Gastrocnemius medialis (tissue), 4 donors: ENCODE results near the gene ZNF333.

Experiments used
- POLR2A ChIP-seq, 2 donors: fragments of 450-650 bp; IDR thresholded peaks; one replicate each; pipeline ENCODE4 v1.6.1; 2017; ENCODE audit warnings: antibody characterized with exemption in 2 of 2, mild to moderate bottlenecking in 2 of 2, moderate library complexity in 2 of 2
- TF ChIP-seq, protein P1 (sequence below), 5 experiments: fragments of 450-650 bp in 3 of 5; fragments of 200-600 bp in 2 of 5; sonication (generic) in 2 of 5; IDR thresholded peaks in 4 of 5; conservative IDR thresholded peaks in 1 of 5; 1 replicate in 4 of 5; 2 replicates in 1 of 5; pipeline ENCODE4 v1.5.1; 2016 to 2019; ENCODE audit warnings: antibody characterized with exemption in 5 of 5, mild to moderate bottlenecking in 3 of 5, moderate library complexity in 3 of 5

- TF ChIP-seq, protein P1, sequence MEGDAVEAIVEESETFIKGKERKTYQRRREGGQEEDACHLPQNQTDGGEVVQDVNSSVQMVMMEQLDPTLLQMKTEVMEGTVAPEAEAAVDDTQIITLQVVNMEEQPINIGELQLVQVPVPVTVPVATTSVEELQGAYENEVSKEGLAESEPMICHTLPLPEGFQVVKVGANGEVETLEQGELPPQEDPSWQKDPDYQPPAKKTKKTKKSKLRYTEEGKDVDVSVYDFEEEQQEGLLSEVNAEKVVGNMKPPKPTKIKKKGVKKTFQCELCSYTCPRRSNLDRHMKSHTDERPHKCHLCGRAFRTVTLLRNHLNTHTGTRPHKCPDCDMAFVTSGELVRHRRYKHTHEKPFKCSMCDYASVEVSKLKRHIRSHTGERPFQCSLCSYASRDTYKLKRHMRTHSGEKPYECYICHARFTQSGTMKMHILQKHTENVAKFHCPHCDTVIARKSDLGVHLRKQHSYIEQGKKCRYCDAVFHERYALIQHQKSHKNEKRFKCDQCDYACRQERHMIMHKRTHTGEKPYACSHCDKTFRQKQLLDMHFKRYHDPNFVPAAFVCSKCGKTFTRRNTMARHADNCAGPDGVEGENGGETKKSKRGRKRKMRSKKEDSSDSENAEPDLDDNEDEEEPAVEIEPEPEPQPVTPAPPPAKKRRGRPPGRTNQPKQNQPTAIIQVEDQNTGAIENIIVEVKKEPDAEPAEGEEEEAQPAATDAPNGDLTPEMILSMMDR (IDR thresholded peaks at IDR 0.05 in 4 of 5, conservative IDR thresholded peaks at IDR 0.05 in 1 of 5), result no peak
- no peak for TF ChIP-seq POLR2A (IDR thresholded peaks at IDR 0.05)
Measured at GRCh38 chr19:14764401-14764800, 74.6 kb downstream of the ZNF333 start.
